HG02981 (cell line): Measurements from ENCODE around the gene LARGE1.

ENCODE experiments used
- ATAC-seq: cut with Tn5 transposase; IDR thresholded peaks from one replicate; pipeline ENCODE4 v1.9.1; 2021; ENCODE audit warnings: mild to moderate bottlenecking, moderate library complexity; ENCODE audit not compliant: unreplicated experiment

LARGE1 gene

GRCh38 chr22:33735978-33736377 lies 184.3 kb downstream of the LARGE1 start:
- no peak for ATAC-seq

DNA sequence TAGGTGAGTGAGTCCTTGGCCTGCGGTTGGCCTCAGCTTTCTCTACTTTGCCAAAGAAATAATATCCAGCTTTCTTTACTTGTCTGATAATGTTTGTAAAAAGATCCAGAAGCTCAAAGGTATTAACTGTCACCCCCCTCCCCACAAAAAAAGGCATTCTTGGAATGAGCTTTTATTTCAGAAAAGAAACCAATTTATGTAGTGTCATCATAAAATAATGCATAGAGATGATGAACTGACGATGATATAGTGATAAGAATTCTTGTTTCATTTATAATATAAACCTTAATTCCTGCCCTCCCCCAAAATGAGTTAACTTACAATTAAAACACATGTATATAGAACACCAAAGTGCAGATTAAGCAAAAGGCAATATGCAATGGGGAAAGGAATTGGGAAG lies 191.4 kb downstream of the LARGE1 start:
- no peak for ATAC-seq

- ATAC-seq, result no peak
Observed at GRCh38 chr22:33726294-33726734, 194.0 kb downstream of the LARGE1 start.

DNA sequence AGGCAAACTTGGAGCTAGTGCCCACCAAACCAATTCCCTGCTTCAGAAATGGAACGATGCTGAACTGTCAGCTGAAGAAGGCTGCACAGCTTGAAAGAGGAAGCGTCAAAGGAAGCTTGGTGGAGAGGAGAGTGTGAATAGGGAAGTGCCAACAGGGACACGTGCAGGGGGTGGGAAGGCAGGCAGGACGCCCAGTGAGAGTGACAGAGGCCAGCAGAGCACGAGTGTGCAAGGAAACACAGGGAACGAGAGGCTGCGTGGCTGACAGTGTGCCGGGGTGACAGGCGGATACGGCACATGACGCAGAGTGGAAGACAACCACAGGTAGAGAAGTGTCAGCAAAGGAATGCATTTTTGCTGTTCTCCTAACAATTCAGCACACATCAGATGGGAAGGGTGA lies 196.4 kb downstream of the LARGE1 start:
- ATAC-seq, result no peak

DNA sequence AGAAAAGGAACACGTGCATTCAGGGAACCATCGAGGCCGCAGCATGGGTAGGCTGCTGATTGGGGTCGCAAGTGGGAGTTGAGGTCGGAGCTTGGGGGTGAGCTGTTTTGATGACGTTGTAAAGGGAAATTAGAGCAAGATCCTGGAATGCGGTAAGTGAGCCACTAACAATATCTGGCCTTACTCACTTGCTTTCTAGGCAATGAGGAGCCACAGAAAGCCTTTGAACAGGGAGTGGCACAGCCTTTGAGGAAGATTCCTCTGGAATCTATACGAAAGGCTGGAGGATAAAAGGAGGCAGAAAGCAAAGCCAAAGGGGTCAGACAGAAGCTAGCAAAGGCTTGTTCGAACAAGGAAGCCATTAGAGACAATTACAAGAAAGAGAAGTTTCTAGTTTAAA lies 197.5 kb downstream of the LARGE1 start:
- ATAC-seq, result no peak

GRCh38 chr22:33720166-33720878 lies 200.0 kb downstream of the LARGE1 start:
- ATAC-seq, result no peak

GRCh38 chr22:33717694-33718396 lies 202.4 kb downstream of the LARGE1 start:
- no peak for ATAC-seq

DNA sequence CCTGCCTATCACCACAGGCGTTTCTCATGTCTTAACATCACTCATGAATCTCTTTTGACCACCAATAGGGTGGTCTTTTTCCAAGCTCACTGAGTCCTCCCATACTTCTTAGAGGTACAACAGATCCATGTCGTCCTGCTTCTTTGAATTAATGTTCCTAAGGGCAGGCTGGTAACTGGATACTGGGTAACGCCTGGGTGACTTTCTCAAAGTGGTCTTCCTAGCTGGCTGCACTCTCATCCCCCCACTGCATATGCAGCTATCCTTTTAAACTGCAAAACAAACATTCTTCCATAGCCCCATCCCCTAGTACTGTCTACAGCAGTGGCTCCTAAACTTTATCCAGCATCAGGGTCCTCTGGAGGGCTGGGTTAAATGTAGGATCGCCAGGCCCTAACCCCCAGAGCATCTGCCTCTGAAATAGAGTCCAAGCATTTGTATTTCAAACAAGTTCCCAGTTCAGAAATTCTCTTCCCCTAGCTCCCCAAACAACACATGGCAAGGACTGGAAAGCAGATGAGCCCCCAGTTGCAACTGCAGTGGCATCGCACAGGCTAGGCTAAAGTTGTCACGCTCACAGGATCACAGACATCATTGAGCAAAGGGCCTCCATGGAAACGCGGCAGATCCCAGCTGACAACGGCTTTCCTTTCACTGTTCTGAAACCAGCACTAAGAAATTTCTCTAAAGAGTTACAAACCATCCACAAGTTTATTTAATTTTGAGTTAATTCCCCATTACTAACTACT lies 204.9 kb downstream of the LARGE1 start:
- no peak for ATAC-seq

- no peak for ATAC-seq
Observed at GRCh38 chr22:33710326-33710725, 209.9 kb downstream of the LARGE1 start.

DNA sequence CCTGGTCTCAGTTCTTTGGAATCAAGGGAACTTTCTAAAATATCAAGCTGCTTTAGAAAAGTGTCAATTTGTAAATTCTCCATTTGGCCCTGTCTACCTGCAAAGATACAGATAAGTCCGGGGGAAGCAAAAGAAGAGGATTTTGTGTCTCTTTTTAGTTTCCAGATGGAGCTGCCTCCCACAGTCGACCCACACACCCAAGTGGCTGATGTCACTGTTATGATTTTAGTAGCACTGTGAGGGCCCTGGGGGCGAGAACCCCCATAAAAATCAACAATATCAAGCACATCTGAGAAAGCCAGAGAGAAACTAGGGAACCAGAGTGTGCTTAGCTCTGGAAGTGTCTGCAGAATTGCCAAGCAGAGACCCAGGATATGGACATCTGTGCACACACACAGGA lies 212.7 kb downstream of the LARGE1 start:
- no peak for ATAC-seq

- ATAC-seq, result no peak
Observed at GRCh38 chr22:33706100-33706499, 214.2 kb downstream of the LARGE1 start.

GRCh38 chr22:33699176-33699575 lies 221.1 kb downstream of the LARGE1 start:
- no peak for ATAC-seq

DNA sequence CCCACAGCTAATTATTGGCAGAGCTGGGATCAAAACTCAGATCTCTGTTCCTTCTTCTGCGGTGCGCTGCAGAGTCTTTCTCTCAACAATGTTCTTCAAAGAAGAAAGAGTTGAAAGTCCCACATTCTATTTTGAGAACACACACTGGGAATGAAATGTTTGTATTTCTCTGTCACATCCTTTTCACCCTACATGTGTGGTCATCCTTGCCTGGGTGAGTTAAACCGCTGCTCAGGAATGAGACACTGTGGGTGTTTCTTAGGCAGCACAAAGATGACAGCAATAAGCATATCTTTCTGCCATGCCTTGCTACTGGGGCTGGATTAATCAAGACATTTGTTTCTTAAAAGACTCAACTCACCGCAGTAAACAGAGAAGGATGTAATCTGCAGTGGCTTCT lies 222.6 kb downstream of the LARGE1 start:
- no peak for ATAC-seq

- no peak for ATAC-seq
Observed at GRCh38 chr22:33691057-33691630, 229.1 kb downstream of the LARGE1 start.

GRCh38 chr22:33688903-33689302 lies 231.4 kb downstream of the LARGE1 start:
- no peak for ATAC-seq

DNA sequence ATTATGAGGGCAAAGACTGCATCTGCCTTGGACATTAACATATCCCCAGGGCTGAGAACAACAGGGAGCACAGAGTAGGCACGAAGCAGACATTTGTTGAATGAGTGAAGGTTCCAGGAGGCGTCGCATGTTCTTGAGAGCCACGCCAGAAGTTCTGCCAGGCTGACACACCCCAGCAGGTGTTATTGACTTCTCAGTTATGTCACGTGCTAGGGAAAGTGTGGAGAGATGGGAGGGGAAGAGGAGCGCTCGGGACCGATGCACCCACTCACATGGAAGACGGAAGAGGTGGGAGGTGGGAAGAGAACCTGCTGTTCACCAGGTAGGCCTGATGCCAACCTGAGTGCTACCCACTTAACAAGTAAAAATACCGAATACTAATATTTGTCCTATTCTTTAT lies 232.8 kb downstream of the LARGE1 start:
- no peak for ATAC-seq

GRCh38 chr22:33684087-33684486 lies 236.2 kb downstream of the LARGE1 start:
- ATAC-seq, result no peak

GRCh38 chr22:33682927-33683326 lies 237.3 kb downstream of the LARGE1 start:
- ATAC-seq, result no peak

DNA sequence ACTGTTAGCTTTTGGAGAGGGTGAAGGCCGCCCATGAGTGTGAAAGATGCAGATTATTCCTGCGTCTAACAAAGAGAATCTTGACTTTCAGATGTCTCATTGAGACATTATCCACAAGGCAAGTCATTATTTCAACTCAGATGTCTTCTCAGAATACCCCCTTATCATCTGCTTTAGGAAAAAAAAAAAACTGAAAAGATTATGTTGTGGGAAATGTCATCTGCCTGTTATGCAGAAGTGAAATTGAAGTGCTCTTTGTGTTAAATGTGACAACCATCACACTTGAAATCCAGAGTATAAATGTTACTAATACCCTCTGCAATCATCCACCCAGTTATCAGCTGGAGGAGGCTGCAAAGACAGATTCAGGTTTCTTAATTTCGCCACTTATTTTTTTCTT lies 239.6 kb downstream of the LARGE1 start:
- no peak for ATAC-seq

- ATAC-seq, result no peak
Observed at GRCh38 chr22:33678523-33678922, 241.8 kb downstream of the LARGE1 start.

GRCh38 chr22:33677536-33677935 lies 242.7 kb downstream of the LARGE1 start:
- no peak for ATAC-seq
